Measurements from ENCODE around the gene WNT4.

WNT4 gene

DNA sequence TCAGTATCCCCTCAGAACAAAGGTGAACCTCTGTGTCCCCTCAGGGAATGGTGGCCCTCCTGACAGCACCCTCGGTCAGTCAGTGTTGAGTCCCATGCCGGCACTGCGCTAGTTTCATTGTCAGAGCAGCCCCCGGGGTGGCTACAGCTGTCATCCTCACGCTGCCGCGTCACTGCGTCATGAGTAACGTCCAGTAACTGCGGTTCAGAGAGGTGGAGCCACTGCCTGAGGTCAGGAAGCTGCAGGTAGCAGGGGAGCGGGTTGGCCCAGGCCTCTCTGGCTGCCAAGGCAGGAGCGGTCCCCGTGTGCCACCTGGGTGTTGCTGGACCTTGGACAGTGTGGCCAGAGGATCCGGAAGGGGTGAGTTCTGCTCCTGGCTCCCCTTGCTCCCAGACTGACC, 20.2 kb upstream of the WNT4 start:
- no peak for DNase-seq

DNA sequence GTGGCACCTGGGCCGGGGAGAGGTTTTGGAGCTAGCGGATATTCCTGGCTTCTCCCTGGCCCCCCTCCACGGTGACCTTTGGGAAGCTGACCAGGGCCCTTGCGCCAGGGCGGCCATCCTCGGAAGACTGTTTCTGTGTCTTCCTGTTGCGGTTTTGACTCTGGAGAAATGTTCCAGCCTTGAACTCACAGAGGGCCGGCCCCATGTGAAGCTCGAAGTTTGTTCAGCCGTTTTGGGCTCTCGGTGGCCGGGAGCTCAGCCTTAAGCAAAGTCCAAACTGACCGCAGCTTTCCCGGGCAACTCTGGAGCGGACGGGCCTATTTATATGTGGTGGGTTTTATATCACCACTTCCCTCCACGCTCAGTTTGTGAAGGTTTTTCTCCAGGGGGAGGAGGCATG, 17.0 kb upstream of the WNT4 start:
- no peak for DNase-seq

DNA sequence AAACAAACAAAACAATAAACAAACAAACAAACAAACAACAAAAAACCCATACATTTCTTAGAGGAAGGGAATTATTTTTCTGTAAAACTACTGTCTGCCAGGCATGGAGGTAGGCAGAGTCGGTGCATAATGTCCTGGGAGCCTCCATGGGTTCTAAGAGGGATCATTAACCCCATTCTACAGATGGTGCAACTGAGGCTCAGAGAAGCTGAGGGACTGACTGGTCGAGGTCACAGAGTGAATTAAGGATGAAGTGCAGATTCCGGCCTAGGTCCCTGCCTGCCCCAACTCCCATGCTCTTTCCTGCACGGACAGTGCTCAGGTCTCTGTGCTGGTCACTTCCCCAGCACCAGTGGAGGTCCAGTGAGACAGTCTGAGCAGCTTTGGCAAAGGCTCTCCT, 15.8 kb upstream of the WNT4 start:
- no peak for DNase-seq

DNA sequence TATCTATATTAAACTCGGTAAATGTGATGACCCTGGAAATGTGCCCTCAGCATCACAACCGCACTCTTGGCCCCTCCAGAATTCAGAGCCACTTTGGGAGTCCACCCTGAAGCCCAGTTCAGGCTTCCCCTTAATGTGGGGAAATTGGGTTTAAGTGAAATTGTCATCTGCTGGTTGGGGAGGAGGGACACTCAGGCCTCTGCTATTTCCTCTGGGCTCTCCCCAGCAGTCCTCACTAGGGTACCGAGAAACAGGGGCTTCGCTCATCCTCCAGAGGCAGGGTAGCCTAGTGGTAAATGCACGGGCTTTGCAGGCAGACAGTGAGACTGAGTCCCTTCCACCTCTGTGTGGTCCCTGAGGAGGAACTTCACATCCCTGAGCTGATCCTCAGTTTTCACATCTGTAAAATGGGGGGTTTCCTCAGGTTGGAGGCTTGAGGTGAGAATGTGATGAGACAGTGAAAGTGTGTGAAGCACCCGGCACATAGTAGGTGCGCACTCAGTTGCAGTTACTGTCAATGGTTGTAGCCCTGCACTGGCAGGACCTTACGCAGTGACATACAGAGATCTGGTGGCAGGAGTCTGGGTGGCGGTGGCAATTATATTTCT, 14.6 kb upstream of the WNT4 start:
- no peak for DNase-seq

DNA sequence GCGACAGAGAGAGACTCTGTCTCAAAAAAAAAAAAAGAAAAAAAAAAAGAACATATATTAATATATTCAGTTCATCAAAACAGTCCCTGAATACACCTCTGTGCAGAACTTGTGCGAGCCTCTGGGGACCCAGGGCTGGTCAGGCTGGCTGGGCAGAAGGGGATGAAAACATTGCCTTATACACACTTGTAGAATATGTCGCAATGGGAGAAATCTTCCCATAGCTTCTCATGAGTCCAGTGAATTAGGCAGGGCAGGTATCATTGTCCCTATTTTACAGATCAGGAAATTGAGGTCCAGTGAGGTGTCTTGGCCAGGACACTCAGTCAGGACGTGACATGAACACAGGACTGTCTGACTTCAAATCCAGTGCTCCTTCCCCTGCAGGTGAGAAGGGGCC, 12.6 kb upstream of the WNT4 start:
- DNase-seq = no peak

DNA sequence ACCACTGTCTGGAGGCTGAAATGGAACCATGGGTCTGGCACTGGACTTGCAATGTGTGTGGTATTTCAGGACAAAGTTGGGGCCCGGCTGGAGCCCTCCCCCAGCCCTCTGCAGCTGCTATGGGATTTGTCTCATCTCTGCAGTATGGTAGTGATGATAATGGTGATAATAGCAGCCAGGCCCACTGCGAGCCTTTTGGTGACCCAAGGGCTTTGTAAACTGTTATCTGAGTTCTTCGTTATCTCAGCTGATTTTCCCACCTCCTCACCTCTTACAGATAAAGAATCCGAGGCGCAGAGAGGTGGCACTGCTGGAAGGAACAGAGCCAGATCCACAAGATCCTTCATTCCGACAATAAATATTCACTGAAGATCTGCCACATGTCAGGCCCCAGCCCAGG, 11.7 kb upstream of the WNT4 start:
- no peak for DNase-seq

DNA sequence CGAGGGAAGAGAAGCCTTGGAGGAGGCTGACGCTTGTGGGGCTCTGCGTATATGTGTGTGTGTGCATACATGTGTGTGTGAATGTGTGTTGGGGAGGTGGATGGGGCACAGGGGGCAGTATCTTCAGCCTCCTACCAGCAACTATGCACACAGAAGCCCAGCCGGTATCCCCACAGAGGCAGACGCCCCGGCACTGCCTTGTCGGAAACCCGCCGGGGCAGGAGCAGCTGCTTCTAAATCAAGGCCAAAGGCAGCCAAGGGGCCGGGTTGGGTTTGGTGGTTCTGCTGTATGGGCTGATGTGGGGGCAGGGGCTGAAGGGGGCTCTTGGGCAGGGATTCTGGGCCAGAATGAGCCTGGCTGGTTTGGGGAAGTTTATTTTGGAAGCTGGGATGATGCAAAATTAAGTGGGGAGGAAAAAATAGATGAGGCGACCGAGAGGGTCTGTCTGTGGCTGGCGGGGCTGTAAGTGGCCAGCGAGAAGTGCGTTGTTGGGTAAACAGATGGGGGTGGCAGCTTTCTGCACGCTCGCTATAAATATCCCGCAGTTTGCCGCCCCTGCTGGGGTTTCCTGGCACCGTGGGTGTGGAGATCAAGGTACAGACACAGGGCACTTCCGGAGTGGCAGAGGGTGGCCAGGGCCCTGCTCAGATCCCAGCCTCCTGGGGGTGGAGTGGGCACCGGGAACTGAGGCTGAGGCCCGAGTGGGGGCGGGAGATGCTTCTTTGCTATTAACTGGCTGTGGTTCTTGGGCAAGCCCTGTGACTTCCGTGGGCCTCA, 11.0 kb upstream of the WNT4 start:
- no peak for DNase-seq

DNA sequence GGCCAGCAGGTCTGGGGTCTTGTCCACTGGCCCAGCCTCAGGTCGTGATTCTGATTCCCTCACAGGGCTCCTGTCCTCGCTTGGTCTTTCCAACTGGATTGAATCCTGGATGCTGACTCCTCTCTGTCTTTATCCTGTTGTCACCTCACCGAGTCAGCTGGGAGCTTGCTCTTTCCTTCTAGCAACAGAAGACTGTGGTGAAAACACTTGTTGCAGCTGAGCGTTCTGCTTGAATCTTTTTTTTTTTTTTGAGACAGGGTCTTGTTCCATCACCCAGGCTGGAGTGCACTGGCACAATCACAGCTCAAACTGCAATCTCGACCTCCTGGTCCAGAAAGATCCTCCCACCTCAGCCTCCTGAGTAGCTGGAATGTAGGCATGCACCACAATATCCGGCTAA, 8.0 kb upstream of the WNT4 start:
- DNase-seq = no peak

DNA sequence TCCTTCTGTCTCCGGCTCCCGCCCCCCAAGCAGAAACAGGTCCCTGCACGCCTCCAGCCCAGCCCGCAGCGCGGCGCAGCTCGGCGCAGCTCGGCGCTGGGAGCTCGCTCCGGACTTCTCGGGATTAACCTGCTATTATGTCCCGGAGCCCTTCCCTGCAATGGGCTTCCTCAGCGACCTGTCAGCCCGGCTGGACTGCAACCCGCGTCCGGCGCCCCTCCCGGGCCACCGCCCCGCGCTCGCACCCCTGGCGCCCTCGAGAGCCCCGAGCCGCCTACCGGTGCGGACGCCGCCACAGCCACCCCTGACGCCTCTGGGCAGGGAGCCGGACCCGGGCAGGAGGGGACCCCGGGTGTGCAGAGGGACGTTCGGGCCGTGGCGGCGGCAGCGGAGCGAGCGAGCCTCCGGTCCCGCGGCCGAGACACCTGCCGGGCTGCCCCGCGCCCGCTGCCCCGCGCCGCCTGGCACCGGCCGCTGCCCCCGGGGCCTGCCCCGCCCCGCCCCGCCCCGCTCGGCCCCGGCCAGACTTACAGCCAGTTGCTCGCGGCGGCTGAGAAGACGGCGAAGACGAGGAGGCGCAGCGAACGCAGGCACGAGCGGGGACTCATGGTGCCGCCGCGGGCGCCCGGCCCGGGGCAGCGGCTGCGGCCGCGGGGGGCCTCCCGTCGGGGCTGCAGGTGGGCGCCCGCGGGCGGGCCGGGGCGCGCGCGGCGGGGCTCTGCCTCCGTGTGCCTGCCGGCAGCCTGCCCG, 407 bp downstream of the WNT4 start:
- DNase-seq = no peak

DNA sequence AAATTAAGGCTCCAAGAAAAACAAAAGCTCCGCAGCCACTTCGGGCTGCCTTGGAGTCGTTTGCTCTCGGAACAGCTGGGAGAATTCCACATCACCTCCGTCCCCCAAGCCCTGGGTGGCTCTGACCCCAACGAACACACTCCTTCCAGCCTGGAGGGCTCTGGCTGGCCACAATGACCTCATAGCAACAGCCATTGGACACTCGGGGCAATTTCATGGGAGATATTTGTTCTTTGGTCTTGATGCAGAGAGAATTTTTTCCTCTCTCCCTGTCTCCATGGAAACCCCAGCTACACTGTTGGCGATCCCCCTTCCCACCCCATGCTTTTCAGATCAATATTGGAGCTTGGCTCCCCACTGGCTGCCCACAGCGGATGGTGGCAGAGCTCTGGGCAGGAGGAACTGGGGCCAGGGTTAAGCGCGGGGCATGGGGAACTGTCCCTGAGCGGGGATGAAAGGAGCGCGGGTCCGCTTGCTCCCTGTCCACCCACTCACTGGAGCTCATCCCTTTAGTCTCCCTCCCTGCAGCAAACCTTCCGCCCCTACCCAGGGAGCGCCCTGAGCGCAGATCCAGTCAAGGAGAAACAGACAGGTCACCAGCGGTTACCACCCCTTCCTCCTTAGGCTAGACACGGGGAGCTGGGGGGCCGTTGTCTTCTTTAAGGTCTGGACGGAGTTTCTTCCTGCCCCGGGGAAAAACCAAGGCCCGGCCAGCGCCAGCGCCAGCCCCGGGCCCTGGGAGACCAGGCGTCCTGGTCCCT, 1.2 kb downstream of the WNT4 start:
- no peak for DNase-seq

DNA sequence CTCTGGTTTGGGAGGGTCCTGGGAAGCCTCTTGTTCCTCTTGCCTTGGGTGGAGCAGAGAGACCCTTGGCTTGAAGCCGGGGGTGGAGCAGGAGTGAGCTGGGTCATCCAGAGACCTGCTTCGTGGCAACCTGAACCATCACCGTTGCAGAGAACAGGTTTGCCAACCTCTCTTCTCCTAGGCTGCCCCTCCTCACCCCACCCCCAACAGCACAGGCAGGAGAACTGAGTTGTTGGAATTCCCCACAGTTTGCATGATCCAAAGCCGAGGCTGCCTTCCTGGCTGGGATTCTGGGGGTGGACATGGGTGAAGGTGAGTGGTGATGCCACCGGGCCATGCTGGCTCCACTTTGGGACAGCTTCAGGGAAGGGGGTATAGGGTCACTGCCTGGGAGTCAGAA, 2.2 kb downstream of the WNT4 start:
- no peak for DNase-seq

DNA sequence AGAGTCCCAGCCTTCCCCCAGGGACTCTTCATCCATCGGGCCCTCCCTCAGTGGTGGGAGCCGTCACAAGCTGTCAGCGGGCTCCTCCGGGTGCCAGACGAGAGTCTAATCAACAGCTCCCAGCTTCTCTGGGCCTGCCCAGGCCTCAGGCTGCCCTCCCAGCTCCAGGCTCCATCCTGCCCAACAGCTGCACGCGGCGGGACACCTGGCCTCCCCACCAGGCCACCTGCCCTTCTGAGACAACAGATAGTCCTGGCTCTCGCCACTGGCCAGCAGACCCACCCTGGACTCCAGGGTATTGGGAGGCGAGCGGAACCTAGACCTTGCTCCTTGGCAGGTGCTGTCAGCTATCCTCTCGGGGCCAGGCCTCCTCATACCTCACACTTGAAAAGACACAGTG, 3.1 kb downstream of the WNT4 start:
- DNase-seq = no peak

DNA sequence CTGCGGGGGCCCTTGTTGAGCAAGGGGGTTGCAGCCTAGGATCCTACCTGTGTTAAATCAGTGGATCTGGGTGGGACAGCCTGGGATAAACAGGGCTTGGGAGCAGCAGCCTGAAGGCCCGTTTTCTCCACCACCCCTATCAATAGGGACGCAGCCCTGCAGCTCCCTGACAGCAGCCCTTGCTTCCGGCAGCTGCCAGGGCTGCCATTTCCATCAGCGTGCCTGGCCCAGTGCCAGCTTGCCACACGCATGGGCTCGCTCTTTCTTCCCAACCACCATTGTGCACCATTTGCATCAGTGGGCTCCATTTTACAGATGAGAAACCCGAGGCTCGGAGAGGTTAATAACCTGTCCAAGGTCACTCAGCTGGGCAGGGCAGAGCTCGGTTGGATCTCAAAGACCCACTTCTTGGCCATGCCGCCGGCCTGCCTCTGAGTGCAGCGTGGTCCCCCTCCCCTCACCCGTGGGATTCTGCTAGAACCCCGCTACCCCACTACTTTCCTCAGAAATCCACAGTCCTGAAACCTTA, 3.8 kb downstream of the WNT4 start:
- DNase-seq = no peak

DNA sequence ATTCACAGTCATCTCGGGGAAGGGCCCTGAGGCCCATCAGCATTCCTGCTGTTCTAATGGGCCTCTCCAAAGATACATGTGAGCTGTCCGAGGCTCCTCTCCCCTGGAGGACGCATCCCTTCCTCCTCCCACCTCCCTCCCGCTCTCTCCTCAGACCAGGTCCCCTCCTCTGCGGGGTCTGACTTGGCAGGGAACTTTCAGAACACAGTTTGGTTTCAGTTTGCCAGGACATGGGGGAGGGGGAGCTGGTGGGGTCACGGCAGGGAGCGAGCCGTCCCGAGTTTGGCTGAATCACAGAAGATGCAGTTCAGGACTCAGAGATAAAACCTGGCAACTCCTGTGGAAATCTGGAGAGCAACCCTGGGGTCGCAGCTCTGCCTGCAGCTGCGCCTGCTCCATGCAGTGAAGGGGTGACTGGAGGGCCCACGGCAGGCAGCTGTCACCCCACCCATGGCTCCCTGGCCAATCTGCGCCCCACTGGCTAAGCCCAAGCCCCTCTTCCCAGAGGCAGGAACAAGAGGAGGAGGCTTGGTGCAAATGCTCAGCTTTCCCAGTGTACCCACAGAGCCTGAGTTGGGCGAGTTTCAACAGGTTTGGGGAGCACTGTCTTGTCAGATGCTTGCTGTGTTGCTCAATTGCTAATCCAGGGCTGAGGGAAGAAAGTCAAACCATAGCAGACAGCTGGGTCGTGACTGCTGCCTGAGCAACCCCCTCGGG, 5.7 kb downstream of the WNT4 start:
- DNase-seq = no peak

DNA sequence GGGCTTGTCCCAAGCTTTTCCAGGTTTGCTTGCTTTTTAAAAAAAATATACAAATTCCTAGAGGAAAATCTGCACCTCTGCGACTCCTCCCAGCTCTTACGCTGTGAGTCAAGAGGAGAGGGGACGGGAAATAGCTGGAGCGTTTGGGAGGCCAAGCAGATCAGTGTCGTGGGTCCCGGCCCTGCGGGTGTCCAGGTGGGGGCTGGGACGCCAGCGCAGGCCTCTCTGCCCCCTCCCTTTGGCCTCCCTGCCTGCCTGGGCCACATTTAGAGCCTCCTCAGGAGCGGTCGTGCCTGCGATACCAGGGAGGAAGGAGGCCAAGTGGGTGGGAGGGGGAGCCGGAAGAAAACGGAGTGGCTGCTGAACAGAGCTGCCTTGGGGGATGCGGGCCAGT, 9.0 kb downstream of the WNT4 start:
- no peak for DNase-seq

DNA sequence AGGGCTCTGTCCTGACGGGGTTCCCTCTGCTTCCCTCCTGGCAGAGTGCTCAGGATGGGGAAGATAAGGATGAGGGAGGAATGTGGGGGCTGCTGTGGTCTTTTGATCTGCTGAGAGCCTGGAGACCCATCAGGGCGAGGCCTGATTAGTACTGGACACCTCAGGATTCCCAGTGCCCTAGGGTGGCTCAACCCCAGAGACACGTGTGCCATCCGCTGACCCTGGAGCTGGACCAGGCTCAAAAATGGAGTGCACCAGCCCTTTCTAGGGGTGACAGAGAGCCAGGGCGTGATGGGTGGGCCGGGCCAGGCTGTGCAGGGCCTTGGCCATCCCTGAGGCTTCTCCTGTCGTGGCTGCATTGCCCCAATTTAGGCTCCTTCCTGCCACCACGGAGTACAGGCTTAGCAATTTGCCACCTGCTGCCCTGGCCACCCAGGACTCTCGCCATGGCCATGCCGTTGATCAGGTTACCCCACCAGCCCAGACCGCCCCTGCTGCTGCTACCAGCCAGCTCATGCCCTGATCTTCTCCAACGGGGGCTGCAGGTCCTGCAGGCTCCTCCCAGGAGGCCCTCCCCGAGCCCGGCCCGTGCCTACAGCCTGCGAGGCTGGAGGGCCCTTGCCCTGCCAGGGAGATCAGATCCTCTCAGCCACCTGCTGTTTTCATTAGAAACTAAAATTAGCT, 9.5 kb downstream of the WNT4 start:
- DNase-seq = no peak

DNA sequence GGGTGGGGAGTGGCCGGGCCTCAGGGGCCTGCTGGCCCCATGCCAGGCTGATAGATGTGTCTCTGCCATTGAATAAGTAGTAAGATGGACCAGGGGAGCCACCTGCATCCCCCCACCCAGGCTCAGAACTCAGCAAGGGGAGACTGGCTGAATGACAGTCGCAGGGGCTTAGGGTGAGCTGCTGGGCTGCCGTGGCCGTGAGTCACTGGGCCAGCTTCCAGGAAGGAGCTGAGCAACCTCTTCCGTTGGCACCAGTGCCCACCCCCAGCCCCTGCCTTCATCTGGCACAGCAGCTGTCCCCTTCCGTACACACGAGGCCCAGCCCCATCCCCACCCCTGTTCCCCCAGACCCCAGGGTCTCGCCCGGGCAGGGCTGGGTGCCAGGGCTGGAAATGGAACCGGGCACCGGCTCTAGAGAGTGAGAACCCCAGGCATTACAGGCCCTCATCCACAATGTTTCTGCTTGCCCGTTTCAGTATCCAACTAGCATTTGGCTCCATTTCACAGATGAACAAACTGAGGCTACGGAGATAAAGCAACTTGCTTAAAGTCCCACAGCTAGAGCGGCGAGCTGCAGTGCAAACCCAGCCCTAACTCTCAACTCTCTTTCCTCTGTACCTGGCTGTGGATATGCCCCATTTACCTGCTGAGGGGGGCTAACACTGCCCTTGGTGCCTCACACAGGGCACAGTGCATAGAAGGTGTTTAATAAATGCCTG, 10.2 kb downstream of the WNT4 start:
- DNase-seq = no peak

DNA sequence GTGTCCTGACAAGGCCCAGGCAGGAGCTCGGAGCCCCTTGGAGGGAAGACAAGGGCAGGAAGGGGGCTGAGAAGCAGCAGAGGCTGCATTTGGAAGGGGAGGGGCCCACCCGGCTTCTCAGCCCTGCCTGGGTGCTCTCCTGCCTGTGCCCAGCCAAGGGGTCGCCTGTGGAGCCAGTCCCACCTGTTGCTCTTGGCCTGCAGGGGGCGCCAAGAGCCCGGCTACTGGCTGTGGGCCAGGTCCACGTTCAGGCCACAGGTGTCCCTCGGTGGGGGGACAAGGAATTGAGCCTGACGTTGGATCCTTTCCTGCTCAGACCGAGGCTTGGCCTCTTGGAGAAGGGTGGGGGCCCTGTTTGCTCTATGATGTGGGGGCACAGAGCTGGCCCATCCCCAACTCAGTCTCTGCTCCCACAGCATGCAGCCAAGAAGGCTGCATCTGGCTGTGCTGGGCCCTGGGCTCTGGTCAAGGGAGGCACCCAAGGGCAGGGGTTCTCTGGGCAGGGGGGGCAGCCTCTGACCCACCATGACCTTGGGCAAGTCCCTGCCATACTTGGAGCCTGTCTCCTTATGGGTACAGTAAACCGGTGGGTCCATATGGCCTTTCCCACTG, 10.9 kb downstream of the WNT4 start:
- DNase-seq = peak; percentile 58

DNA sequence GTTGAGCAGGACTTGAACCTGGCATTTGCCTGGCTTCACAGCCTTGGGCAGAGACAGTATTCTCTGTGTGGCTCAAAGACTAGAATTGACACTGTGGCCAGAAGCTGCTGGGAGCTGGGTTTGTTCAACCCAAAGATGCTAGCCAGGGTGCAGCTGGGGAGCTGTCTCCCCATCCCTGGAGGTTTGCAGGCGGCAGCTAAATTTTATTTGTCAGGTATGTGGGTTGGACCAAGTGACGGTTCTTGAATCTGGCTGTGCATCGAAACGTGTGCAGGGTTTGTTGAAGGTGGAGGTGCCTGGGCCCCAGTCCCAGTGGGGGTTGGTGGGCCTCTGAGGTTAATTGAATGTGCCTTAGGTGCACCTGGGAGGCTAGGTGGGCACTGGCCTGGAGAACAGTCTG, 11.8 kb downstream of the WNT4 start:
- no peak for DNase-seq

DNA sequence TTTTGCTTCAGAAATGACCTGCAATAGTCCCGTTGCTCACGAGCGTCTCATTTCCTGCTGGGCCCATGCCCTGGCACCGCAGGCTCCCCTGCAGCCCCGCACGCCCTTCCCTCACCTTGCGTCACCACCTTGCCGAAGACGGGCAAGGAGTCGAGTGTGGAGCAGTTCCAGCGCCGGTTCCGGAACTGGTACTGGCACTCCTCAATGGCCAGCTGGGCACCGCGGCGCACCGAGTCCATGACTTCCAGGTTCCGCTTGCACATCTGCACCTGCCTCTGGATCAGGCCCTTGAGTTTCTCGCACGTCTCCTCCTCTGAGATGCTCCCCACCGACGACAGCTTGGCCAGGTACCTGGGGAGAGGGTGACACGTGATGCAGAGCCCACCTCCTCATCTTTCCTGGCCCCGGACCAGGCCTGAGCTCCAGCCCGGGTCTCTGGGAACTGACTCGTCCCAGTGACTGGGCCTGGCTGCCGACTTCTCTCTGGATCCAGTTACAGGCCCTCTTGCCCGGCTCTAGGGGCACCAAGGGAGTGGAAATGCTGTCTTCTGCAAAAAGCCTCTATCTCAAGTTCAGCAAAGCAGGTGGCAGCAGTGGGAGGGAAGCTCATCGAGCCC, 13.3 kb downstream of the WNT4 start:
- DNase-seq = no peak

Data from stimulated activated CD4-positive, alpha-beta T cell treated with anti-CD3 and anti-CD28 coated beads, Interleukin-4, amount 100 ng/mL, for 24 hours (primary cell).